ENCODE measurements around the gene CFAP61.
A peak's percentile ranks its signal among the peaks of the same experiment; 100 is the strongest.

Gene CFAP61

GRCh38 chr20:20367575-20368417 is 315.5 kb downstream of the CFAP61 start, which contains the start of gene INSM1:
INSM1 (plus strand) TSS chr20:20368104; CDS start chr20:20368268, 164 bp downstream.
- no peak for DNase-seq (ENCODE audit: low spot score)

DNA sequence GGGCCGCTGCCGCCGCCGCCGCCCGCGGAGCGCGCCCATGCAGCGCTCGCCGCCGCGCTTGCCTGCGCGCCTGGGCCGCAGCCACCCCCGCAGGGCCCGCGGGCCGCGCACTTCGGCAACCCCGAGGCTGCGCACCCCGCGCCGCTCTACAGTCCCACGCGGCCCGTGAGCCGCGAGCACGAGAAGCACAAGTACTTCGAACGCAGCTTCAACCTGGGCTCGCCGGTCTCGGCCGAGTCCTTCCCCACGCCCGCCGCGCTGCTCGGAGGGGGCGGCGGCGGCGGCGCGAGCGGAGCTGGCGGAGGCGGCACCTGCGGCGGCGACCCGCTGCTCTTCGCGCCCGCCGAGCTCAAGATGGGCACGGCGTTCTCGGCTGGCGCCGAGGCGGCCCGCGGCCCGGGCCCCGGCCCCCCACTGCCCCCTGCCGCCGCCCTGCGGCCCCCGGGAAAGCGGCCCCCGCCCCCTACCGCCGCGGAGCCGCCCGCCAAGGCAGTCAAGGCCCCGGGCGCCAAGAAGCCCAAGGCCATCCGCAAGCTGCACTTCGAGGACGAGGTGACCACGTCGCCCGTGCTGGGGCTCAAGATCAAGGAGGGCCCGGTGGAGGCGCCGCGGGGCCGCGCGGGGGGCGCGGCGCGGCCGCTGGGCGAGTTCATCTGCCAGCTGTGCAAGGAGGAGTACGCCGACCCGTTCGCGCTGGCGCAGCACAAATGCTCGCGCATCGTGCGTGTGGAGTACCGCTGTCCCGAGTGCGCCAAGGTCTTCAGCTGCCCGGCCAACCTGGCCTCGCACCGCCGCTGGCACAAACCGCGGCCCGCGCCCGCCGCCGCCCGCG is 316.3 kb downstream of the CFAP61 start:
- DNase-seq (ENCODE audit: low spot score): no peak

DNA sequence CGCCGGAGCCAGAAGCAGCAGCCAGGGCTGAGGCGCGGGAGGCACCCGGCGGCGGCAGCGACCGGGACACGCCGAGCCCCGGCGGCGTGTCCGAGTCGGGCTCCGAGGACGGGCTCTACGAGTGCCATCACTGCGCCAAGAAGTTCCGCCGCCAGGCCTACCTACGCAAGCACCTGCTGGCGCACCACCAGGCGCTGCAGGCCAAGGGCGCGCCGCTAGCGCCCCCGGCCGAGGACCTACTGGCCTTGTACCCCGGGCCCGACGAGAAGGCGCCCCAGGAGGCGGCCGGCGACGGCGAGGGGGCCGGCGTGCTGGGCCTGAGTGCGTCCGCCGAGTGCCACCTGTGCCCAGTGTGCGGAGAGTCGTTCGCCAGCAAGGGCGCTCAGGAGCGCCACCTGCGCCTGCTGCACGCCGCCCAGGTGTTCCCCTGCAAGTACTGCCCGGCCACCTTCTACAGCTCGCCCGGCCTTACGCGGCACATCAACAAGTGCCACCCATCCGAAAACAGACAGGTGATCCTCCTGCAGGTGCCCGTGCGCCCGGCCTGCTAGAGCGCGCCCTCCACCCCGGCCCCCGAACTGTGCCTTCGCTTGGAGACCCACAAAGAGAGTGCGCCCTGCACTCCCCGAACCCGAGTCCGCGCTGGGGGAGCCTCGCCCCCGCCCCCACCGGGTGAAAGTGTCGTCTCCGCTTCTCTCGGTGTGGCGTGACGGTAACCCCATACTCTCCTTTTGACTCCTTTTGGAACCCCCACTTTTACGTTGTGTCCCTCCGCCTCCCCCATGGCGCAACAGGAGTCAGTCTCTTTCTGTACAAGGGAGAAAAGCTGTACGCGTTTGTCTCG is 317.1 kb downstream of the CFAP61 start:
- DNase-seq (ENCODE audit: low spot score): no peak

DNA sequence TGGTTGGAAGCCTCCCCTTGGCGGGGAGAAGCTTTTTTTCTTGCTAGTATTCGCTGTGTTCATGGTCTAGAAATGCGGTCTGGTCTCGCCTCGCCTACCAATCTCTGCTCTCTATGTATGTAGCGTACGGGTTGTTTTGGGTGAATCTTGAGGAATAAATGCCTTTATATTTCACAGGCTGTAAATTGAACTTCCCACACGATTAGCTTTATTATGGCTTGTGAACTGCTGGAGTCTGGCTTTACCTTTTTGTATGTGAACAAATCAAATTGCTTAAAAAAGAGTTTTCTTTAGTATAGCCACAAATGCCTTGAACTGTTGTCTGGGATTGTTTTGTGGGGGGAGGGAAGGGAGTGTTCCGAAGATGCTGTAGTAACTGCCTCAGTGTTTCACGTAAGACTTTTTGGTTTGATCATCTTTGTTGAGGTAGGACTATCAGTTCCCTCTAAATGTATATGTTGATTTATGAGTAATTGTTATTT is 317.8 kb downstream of the CFAP61 start:
- no peak for DNase-seq (ENCODE audit: low spot score)

DNA sequence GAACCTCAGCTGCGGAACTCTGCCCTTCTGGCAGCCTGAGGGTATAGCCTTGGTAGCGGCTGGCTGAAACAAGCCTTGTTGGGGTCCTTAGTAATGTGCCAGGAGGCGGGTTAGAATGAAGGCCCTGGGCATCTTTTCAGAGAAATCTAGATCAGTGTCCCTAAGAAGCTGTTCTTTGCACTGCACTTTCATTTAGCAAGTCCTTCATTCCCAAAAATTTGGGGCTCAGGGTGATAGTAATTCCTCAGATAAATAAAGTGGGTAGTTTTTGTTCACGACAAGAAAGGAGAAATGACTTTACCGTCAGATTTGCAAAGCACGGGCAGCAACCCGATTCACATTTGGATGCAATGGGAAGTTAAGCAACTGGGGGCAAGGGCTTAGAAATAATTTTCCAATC is 318.8 kb downstream of the CFAP61 start:
- no peak for DNase-seq (ENCODE audit: low spot score)

- no peak for DNase-seq (ENCODE audit: low spot score)
Observed at GRCh38 chr20:20371681-20372080, 319.3 kb downstream of the CFAP61 start.

DNA sequence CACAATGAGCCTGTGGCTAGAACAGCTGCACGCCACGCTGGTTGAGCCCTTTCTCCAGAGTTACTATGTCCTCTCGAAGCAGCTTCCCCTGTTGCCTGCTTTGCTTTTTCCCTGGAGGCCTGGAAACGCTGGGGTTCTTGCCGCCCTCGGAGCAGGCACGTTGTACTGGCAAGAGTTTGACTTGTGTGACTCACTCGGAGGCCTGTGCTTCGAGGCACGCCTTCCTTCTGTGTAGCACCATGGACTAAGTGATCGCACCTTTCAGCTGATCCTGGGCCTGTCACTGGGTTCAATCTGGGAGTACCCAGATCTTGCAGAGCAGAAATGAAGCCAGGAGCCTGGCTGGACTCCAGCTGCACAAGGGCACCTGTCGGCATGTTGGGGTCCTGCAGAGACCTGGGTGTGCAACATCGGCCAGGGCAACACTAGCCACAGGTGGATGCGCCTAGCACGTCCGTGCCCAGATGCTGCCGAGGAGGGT is 320.8 kb downstream of the CFAP61 start:
- no peak for DNase-seq (ENCODE audit: low spot score)

- no peak for DNase-seq (ENCODE audit: low spot score)
Observed at GRCh38 chr20:20375862-20376261, 323.5 kb downstream of the CFAP61 start.

DNA sequence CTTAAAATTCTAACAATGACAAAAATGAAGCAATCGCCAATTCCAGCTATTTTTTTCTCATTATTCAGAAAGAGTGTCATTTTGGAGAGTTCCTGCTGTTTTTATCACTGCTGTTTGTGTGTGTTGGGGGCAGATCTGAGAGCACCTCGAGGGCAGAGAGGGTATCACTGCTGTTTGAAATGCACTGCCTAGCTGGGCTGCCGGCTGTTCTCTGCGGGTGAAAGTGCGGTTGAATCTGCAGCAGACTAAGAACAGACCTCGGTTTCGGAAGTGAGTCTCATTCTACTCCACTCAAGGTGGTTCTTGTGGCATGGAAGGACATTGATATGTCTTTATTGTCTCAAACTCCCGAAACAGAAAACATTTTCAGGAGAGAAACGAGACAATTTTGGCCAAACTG is 333.9 kb downstream of the CFAP61 start:
- DNase-seq (ENCODE audit: low spot score): no peak

DNA sequence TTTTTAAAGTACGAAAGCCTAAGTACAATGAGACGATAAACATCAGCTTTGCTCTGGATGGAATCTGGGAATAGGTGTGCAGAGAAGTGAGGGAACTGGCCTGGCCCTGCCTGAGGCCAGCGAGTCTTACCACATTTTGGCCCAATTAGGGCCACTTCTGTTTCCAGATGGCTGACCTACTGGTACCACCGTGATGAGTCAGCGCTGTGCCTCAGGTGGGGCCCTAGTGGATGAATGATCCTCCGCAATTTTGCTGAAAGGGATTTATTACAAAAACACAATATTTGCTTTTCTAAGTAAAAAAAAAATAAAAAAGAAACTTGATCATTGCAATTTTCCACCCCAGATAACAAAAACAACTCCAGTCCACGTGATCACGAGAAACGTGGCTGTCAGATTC is 338.1 kb downstream of the CFAP61 start:
- DNase-seq (ENCODE audit: low spot score): no peak

GRCh38 chr20:20391115-20391514 is 338.8 kb downstream of the CFAP61 start:
- DNase-seq (ENCODE audit: low spot score): no peak

- no peak for DNase-seq (ENCODE audit: low spot score)
Observed at GRCh38 chr20:20391766-20392165, 339.4 kb downstream of the CFAP61 start.

- DNase-seq (ENCODE audit: low spot score): peak; percentile 69
Observed at GRCh38 chr20:20393207-20394120, 341.1 kb downstream of the CFAP61 start.

DNA sequence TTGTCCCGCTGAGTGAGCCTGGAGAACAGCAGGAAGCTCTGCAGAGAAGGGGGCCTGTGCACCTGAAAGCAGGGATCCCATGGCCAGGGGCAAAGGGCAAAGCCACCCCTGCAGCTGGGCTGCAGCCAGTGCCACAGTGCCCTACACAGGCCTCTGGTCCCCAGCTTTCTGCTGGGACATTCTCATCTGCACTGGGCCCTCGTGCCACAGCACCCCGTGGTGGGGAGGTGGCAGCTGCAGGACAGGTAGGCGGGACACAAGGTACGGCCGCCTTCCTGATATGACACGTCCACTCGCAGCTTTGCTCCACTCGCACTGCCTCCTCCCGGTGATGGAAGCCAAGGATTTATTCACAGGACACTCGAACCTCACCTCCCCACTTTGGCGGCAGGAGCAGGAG is 342.8 kb downstream of the CFAP61 start:
- no peak for DNase-seq (ENCODE audit: low spot score)

DNA sequence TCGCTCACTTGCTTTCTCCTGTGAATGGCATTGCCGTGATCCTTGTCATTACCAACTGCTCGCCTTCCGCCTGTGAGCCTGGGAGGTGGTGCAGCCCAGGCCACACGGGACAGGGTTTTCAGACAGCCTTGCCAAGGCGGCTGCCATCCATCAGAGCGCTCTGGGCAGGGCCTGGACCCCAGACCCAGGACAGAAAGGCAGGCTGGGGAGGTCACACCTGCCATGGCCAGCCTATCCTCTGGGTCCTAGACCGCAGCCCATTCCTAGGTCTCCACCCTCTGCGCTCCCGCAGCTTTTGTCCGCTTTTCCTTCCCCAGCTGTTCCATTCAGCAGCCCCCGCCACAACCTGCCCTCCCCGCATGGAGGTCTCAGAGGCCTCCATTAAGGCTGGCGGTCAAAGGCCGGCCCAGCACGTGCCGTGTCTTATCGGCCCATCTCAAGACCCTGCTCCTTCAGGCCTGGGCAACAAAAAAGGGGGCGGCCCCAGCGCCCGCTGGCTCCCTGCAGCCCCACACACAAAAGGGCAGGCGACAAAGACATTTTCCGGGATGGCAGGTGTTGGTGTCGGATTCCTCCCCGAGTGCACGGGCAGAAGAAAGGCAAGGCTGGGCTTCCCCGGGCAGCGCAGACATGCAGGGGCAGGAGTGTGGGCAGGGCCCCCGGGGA is 343.7 kb downstream of the CFAP61 start:
- no peak for DNase-seq (ENCODE audit: low spot score)

DNA sequence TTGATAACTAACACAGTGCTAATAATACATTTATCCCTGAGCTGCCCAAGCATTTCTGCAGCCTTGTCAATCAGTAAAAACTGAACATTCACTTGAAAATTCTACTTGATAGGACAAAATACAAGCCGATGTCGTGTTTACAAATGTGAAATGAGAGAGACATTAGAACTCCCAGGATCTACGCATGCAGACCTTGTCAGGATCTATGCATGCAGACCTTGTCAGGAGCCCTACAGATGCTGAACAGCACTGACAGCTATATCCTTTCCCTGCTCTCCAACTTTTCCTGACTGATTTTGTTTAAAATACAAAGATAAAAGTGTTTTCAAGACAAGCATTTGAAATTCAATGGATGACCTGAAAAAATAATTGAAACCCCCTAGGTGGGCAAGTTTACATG is 344.5 kb downstream of the CFAP61 start:
- DNase-seq (ENCODE audit: low spot score): no peak

DNA sequence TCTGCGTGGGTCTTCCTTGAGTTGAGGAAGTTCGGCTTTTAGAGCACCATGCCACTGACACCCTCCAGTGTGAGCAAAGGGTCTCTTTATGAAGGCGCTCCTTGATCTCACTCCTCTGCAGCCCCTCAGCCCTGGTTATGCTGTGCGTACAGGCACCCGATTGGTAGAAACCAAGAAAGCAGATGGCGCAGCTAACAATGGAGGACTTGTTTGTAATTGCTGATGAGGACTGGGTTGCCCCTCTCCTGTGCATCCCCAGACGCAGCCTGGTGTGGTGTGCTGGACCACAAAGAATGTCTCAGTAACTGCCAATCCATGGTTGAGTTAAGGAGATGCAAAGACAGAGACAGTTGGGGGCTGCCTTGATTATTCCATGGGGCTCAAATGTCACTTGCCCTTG is 345.8 kb downstream of the CFAP61 start:
- no peak for DNase-seq (ENCODE audit: low spot score)

GRCh38 chr20:20399531-20400500 is 347.5 kb downstream of the CFAP61 start:
- DNase-seq (ENCODE audit: low spot score): no peak

- DNase-seq (ENCODE audit: low spot score): no peak
Observed at GRCh38 chr20:20401991-20402390, 349.7 kb downstream of the CFAP61 start.

Data from COLO829 (cell line).